Measurements from ENCODE around the gene ITPKC.

The ITPKC gene

DNA sequence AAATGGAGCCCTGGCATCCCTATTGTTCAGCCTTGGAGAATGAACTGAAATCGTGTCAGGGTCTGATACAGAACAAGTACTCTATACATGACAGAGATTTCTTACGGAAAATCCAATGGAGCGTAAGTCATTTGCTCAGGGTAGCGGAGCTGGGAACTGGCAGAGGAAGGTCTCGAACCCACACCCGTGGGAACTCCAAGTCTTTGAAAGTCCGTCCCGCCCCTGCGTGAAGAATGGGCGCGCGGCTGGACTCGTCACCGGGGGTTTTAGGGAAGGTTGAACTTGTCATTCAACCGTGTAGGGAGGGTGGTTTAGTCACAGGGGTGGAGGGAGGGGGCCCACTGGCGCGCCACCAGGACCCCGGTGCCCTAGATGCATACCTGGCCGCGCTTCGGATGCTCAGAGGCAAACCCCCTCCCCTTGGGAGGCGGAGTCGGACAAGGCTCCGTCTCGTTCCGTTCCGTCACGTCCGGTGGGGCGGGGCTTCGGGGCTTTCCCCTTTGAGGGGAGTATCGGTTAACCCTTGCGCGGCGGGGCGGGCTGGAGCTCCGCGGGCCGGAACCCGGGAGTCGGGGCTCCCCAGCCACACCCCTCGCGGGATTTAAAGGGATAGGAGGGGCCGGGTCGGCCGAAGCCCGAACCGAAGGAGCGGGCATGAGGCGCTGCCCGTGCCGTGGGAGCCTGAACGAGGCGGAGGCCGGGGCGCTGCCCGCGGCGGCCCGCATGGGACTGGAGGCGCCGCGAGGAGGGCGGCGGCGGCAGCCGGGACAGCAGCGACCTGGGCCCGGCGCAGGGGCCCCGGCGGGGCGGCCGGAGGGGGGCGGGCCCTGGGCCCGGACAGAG, at the start of gene ITPKC, which contains the start of gene COQ8B:
Gene ITPKC, plus strand, starts transcription at position 631 of the 843 bp plus-strand sequence. Its CDS starts 24 bp downstream, at position 655.
Gene COQ8B, minus strand, starts transcription at position 405 of the 843 bp plus-strand sequence. CDS start 2,254 bp downstream, outside the sequence.
- peak; percentile 97 for DNase-seq

GRCh38 chr19:40667602-40668001, 49.3 kb upstream of the ITPKC start:
- no peak for DNase-seq

GRCh38 chr19:40668991-40669614, 47.8 kb upstream of the ITPKC start:
- no peak for DNase-seq

- DNase-seq: no peak
These were observed 45.5 kb upstream of the ITPKC start for GRCh38 chr19:40671404-40671803.

DNA sequence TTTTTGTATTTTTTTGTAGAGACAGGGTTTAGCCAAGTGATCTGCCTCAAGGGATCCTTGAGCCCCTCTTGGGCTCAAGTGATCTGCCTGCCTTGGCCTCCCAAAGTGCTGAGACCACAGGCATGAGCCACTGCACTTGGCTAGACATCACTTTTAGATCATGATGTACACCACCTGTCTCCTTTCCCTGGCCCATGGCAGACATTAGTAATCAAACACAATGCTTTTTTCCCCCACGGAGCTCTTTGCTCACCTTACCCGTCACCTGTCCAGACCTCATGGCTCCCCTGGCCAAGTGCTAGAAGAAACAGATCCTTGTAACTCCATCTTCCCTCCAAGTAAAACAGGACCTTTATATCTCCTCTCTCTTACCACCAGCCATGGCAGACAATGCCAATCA, 44.9 kb upstream of the ITPKC start:
- no peak for DNase-seq

DNA sequence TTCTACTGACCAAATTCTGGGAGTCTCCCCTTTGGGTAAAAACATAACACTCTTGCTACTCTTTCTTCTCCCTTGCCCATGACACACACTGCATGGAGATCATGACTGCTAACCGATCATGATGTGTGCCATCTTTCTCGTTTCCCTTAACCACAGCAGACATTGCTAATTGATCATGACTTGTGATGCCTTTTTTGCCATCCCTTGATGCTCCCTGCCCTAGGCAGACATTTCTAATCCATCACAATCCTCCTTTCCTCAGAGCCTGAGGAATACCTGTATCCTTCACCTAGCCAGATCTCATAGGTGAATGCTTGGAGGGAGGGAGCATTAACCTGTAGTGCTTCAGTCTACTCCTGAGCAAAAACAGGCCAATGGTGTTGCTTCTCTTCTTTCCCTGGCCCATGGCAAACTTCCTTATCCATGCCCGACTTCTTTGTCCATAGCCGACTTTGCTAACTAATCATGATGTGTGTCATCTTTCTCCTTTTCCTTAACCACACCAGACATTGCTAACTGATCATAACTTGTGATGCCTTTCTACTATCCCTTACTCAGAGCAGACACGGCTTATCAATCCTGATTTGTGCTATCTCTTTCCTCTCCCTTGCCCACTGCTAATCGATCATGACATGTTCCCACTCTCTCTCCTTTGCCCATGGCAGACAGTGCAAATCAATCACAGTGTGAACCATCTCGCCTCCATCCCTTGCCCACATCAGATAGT, 44.2 kb upstream of the ITPKC start:
- no peak for DNase-seq

DNA sequence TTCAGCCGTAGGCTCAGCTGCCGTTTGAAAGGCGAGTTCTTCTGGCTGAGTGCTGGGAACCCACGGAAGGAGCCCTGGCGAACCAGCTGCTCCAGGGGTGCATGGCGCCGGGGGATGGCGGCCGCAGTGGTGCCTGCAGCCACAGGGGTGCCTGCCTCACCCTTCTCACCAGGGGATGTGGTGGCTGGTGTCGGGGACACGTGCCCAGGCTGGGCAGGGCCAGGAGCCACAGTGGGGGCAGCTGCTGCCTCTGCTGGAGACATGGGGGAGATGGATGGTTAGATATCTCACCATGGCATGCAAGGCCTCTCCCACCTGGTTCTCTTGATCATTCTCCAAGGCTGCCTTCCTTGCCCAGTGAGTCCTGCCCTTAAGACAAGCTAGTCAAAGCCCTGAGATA, 43.5 kb upstream of the ITPKC start:
- no peak for DNase-seq

DNA sequence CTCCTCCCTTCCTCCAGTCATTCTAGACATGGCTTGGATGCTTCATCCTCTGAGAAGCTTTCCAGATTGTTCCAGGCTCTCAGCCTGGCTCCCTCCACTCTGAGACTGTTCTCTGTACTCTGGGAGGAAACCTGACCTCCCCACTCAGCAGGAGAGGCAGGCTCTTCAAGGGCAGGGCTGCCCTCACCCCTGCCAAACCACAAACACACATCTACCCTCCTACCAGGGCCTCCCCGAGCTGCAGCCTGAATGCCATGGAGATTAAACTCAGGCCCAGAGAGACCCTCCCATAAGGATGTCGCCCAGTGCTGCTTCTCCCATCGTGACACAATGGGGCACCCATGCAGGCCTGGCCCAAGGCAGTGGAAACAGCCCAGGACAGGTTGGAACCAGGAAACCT, 42.6 kb upstream of the ITPKC start:
- no peak for DNase-seq

DNA sequence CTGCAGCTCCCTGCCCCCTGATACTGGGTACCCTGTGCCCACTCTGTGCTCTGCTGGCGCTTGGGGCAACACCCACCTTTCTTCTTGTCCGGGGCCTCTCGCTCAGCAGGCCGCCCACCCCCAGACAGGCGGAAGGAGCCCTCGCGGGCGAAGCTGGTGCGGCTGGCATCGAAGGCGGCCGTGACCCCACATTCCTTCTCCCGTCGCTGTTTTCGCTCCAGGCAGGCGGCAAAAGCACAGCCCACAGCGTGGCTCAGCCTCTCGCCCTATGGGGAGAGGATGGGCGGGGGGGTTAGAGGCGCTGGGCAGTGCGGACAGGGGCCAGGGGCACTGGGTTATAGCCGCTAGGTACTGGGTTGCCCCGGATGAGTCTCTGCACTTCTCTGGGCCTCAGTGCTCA, 39.8 kb upstream of the ITPKC start:
- DNase-seq: no peak

- DNase-seq: no peak
These were observed 35.9 kb upstream of the ITPKC start for GRCh38 chr19:40681039-40681438.

DNA sequence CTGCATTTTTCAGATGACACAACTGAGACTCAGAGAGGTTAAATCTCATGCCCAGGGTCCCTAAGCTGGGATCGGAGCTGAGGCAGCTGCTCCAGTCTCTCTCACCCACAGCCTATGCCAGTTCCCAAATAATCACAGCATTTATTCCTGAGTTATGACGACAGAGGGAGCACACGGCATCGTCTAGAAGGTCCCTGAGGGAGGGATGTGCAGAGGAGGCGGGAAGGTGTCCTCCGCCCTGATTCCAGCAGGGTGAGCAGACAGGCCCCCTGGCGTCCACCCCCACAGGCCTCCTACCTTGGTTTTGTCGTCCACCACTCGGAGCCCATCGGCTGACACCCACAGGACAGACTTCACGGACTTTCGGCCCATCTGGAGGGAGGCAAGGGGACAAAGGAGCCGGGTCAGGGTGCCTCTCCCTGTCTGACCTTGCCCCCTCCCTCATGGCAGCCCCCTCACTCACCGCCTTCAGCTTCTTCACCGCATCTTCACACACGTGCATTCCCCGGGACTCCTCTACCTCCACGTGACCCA, 34.4 kb upstream of the ITPKC start:
- no peak for DNase-seq

GRCh38 chr19:40683437-40683836, 33.5 kb upstream of the ITPKC start:
- no peak for DNase-seq

DNA sequence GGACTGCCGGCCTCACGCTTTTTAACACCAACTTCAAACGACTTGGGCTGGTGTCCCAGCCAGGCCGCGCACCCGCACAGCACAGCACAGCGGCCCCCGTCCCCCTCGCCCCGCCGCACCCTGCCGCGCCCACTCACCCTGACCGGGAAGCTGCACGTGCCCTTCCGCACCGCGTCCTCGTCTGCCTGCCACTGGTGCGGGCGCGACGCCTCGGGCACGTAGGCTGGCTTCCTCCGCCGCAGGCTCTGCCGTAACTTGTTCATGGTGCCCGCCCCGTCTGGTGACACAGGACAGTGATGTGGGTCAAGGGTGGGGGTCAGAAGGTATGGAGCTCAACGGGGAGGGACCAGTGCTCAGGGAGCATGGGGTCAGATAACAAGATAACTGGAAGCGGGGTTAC, 32.6 kb upstream of the ITPKC start:
- DNase-seq: no peak

- DNase-seq: no peak
These were observed 31.8 kb upstream of the ITPKC start for GRCh38 chr19:40685016-40685526.

- no peak for DNase-seq
These were observed 31.3 kb upstream of the ITPKC start for GRCh38 chr19:40685563-40685962.

DNA sequence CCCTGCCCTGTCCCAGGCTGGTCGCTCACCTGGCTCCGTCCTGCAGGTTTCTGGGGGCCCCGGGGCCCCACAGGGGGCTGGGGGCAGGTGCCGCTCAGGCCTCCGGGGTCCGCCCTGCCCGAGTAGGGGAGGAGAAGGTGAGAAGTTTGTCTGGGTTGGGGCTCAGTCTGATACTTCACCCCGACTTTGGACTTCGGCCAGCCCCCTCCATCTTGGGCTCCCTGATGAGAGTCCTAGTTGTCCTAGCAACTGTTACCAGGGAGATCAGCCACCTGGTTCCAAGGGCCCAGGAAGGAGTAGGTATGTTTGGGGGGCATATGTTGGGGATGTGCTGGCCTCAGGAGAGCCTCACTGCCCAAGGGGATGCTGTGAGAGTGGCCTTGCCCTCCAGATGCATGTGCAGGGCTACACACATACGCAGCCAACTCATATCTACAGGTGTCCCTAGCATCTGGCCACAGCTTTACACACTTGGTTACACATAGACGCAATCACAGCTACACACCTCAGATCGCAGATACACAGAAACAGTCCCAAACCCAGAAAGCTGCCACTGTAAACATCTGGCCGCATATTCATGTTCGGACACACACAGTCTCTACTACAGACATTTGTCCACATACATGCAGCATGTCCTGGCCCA, 29.9 kb upstream of the ITPKC start:
- DNase-seq: no peak

DNA sequence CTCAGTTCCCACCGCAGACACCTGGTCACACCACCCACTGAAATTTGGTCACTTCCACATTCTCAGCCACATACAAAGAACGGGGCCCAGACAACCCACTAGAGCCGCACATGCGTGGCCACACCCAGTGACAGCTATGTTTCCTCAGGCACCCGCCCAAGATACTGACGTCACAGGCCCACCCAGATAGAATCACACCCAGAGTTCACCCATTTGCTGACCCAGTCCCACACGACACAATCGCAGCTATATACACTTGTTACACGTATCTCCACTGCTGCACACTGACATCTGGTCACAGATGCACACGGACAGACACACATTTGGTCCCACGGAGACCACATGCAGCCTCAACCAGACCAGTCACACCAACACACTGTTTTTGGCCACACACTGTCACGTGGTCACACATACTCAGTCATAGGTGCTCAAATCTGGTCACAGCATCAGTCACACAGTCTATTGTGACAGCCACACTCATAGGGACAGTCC, 29.3 kb upstream of the ITPKC start:
- no peak for DNase-seq

- no peak for DNase-seq
These were observed 28.6 kb upstream of the ITPKC start for GRCh38 chr19:40688309-40688708.

DNA sequence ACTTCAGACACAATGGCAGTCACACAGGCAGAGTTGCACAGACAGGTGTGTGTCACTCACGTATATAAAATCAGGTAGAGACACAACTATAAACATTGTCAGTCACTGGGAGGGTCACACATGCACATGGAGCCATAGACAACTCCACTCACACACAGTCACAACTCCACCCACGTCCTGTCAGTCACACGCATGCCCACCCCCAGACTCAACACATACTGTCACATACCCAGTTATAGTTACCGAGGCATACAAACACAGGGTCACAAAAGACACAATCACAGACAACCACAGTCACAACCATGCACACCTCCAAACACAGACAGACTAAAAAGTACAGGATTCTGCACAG, 27.9 kb upstream of the ITPKC start:
- no peak for DNase-seq

DNA sequence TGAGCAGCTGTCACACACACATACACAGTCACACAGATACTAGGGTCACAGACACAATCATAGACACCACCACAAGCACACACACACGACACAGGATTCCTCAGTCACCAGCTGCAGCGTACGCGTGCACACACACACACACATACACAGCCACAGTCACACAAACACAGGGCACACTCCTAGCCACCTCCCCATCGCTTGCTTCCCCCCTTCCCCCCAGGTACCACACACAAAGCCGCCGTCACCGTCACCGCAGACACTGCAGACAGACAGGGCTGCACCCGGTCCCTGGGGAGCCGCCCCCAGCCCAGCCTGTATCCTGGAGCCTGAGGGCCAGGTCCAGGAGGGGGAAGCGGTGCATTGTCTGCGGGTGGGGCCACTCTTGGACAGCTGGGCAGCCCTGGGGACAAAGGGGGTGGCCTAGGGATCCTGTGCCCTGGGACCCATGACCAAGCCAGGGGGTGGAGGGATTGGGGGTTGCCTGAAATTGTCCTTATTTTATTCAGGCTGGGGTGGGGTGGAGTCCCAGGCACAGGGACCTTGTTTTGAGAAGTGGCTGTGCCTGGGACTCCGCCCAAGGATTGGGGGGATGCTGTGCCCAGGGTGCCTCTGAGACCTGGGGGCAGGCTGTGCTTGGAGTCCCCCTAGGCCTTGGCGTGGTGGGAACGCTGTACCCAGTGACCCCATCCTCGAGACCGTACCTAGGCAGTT, 27.4 kb upstream of the ITPKC start:
- peak; percentile 23 for DNase-seq

- no peak for DNase-seq
These were observed 26.7 kb upstream of the ITPKC start, which contains the start of gene NUMBL for GRCh38 chr19:40690050-40690692. TSS of gene NUMBL (minus strand) at chr19:40690651. CDS start at chr19:40690483, 168 bp downstream.
